ENCODE results near the gene UBAC1.

Gene UBAC1

DNA sequence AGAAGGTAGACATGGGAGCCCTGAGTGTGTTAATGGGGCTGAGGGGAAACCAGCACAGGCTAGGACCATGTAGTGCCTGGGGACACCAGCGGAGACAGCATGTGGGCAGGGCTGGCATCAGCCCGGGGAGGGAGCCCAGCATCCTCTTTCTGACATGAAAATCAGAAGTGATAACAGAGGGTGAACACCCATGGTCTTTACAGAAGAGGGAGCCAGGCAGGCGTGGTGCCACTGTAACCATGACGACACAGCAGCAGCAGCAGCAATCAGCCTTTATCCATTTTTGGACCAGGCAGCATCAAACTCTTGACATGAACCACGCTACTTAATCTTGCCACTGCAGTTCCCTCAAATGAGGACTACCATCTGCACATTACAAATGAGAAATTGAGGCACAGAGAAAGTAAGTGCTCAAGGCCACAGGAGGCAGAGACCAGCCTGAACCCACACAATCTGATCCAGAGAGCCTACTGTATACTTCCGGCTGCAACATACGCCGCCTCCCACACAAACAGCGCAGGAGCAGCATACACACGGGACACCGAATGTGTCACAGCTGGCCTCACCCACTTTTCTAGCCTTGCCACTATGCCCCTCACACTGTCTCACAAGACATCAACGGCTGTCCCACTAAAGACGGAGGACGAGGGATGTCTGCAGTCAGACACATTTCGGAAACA lies 77.6 kb downstream of the UBAC1 start:
- DNase-seq (no peak), ATAC-seq (no peak)

Data from stimulated activated naive CD8-positive, alpha-beta T cell treated with anti-CD3 and anti-CD28 coated beads, Interleukin-15, Interleukin-2, amounts not matched to agents 100 U/mL and 50 U/mL, for 24 hours (primary cell).